Measurements from ENCODE around the gene EIF1AY. TPM values are rescaled to one million over a fixed set of nuclear protein-coding genes. Genes with fewer than 3 reads are reported as not detected.

Gene EIF1AY, protein sequence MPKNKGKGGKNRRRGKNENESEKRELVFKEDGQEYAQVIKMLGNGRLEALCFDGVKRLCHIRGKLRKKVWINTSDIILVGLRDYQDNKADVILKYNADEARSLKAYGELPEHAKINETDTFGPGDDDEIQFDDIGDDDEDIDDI
- 10 to 100 TPM; 27.6 to 32.8 TPM for total RNA-seq
- polyA plus RNA-seq (ENCODE audit: insufficient read depth, low read depth, low replicate concordance), result 38.7 TPM
- long read RNA-seq, donor 1, transcript EIF1AY-201 (7 exons, 1,390 nt), result major isoform, 32 of 44 reads
- long read RNA-seq, donor 1, partial matches to known transcripts, result 10 of 44 reads
- long read RNA-seq, donor 1, other reads (novel, unspliced or antisense), result 0 of 44 reads
- long read RNA-seq, donor 2, transcript EIF1AY-201 (7 exons, 1,390 nt), result major isoform, 25 of 30 reads
- long read RNA-seq, donor 2, partial matches to known transcripts, result 0 of 30 reads
- long read RNA-seq, donor 2, other reads (novel, unspliced or antisense), result 0 of 30 reads

DNA sequence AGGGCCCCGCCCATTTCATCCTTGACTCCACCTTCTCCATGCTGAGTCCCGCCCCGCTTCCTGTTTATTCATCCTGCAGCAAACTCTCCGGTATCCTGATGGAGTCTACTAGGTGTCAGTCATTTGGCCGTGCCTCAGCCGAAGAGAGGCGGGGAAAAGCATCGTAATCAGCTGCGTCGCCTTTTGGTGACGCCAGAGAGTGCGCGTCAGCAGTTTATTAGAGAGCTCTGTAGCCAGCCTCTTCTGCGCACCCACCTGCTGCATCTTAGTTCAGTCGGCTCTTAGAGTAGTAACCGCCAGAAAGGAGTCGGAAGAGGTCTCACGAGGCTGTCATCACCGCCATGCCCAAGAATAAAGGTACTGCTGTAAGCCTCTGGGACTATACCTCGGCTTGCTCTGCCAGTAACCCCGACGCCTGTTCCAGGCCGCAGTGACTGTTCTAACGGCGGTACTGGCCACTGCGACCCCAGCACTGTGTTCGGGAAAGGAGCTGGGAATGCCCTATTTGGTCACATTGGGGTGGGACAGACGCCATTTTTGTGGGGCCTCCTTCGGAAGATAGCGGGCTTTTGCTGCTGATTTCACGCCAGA is at the start of gene EIF1AY:
Gene EIF1AY (plus strand): TSS at position 246 of the 591 bp plus-strand sequence. CDS start 96 bp downstream, at position 342.
- peak within 1 kb of the TSS; percentile 67 to 78 for H3K4me3 ChIP-seq
- 0 to 1% methylated on average over 2 to 27 of the region's 31 CpGs for WGBS, 2 donors
- no peaks in the 10 kb centered on the region for H3K4me1 ChIP-seq

DNA sequence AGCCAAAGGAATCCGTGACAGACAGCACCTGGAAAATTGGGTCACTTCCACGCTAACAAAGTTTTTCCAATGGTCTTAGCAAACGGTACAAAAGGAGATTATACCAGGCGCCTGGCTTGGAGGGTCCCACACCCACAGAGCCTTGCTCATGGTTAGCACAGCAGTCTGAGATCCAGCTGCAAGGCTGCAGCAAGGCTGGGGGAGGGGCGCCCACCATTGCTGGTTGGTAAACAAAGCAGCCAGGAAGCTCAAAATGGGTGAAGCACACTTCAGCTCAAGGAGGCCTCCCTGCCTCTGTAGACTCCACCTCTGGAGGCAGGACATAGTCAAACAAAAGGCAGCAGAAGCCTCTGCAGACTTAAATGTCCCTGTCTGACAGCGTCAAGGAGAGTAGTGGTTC is 47.1 kb upstream of the EIF1AY start:
- TF ChIP-seq, protein P1, sequence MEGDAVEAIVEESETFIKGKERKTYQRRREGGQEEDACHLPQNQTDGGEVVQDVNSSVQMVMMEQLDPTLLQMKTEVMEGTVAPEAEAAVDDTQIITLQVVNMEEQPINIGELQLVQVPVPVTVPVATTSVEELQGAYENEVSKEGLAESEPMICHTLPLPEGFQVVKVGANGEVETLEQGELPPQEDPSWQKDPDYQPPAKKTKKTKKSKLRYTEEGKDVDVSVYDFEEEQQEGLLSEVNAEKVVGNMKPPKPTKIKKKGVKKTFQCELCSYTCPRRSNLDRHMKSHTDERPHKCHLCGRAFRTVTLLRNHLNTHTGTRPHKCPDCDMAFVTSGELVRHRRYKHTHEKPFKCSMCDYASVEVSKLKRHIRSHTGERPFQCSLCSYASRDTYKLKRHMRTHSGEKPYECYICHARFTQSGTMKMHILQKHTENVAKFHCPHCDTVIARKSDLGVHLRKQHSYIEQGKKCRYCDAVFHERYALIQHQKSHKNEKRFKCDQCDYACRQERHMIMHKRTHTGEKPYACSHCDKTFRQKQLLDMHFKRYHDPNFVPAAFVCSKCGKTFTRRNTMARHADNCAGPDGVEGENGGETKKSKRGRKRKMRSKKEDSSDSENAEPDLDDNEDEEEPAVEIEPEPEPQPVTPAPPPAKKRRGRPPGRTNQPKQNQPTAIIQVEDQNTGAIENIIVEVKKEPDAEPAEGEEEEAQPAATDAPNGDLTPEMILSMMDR (IDR thresholded peaks at IDR 0.05), result no peak
- TF ChIP-seq POLR2A (IDR thresholded peaks at IDR 0.05), result no peak
- no peaks in the 10 kb centered on the region for H3K9me3 ChIP-seq
- no peaks in the 10 kb centered on the region for H3K36me3 ChIP-seq (ENCODE audit: low read depth, missing control alignments)
- H3K27me3 ChIP-seq, result no peaks in the 10 kb centered on the region
- no peak overlapping the region for H3K27ac ChIP-seq
- WGBS, 2 donors, result 88% methylated on average over 6 of the region's 6 CpGs; no CpG with 5 or more reads in 1 of the 2 donors
- H3K4me1 ChIP-seq, result no peaks in the 10 kb centered on the region
- H3K4me3 ChIP-seq, result no peak overlapping the region
- intact Hi-C loops (cut with DNase I; ENCODE audit: low total_unique reads), result no loop called here
- no peak for DNase-seq

More for the DNA sequence above, at the start of gene EIF1AY:
- intact Hi-C loops (cut with DNase I; ENCODE audit: low total_unique reads), result no loop called here
- peak; percentile 96 for DNase-seq
- Histone ChIP-seq H3K9me3 (no peaks in the 10 kb centered on the region), H3K27me3 (no peaks in the 10 kb centered on the region), H3K36me3 (ENCODE audit: low read depth, missing control alignments) (no peaks in the 10 kb centered on the region), H3K27ac (peak within 1 kb of the TSS; percentile 93 to 94)
- TF ChIP-seq, protein P1 (IDR thresholded peaks at IDR 0.05), result no peak
- peak; percentile 21 for TF ChIP-seq POLR2A (IDR thresholded peaks at IDR 0.05)

DNA sequence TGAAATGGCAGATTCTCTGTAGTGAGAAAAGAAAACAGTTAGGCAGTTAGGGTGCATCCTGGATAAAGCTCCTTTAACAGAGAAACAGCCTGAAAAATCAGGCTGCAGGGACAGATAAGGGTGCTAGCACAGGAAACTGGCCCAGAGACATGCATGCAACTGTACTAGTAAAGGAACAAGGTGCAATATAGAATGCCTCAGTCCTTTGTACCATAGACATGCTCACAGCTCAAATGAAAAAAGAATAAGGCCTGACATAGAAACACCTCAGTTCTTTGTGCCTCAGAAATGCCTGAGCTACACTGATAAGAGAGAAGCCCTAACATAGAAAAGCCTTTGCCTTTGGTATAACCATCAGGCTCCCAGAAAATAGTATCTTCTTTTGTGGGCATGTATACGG is 37.4 kb upstream of the EIF1AY start:
- Histone ChIP-seq H3K4me3 (no peak overlapping the region), H3K27ac (no peak overlapping the region), H3K27me3 (no peaks in the 10 kb centered on the region), H3K9me3 (no peaks in the 10 kb centered on the region), H3K36me3 (ENCODE audit: low read depth, missing control alignments) (no peaks in the 10 kb centered on the region), H3K4me1 (no peaks in the 10 kb centered on the region)
- intact Hi-C loops (cut with DNase I; ENCODE audit: low total_unique reads), result no loop called here
- 67 to 76% methylated on average over 1 of the region's 1 CpG for WGBS, 2 donors
- DNase-seq, result no peak
- no peak for TF ChIP-seq POLR2A (IDR thresholded peaks at IDR 0.05)
- TF ChIP-seq, protein P1 (IDR thresholded peaks at IDR 0.05), result no peak

DNA sequence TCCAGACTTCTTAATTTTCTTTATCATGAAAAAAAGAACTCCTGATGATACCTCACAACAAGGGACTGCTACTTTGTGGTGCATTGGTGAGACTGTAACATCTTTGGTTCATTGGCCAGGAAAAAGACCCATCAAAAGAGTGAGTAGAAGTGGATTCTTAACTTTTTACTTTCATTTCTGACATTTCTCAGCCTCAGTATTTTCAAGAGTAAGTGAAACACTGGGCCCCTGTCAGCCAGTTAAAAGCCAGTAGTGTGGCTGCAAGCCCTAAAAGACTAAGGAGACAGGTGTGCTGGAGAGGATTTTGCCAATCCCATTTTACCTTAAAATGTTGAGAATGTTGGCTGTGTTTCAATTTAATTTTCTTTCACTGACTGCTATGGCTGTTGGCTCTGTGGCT is 36.6 kb upstream of the EIF1AY start:
- no peaks in the 10 kb centered on the region for H3K4me1 ChIP-seq
- no peak overlapping the region for H3K4me3 ChIP-seq
- H3K27me3 ChIP-seq, result no peaks in the 10 kb centered on the region
- TF ChIP-seq, protein P1 (IDR thresholded peaks at IDR 0.05), result no peak
- TF ChIP-seq POLR2A (IDR thresholded peaks at IDR 0.05), result no peak
- H3K27ac ChIP-seq, result no peak overlapping the region
- DNase-seq, result no peak
- no peaks in the 10 kb centered on the region for H3K36me3 ChIP-seq (ENCODE audit: low read depth, missing control alignments)
- no peaks in the 10 kb centered on the region for H3K9me3 ChIP-seq
- intact Hi-C loops (cut with DNase I; ENCODE audit: low total_unique reads), result no loop called here
